NCI-H2107 treated with DMSO at 0.1 percent for 48 hours (cell line): ENCODE data around the gene TRIM22.
"Not testable (repeated sequence)": the region's sequence is repeated elsewhere in the genome, so short reads cannot be mapped to it uniquely, and the experiment has no call there.

Experiments
- DNase-seq: peaks from one replicate; lab custom pipeline; 2025; ENCODE audit not compliant: unreplicated experiment; lab: John Stamatoyannopoulos, UW

TRIM22 gene

GRCh38 chr11:5690736-5691135, 1.1 kb downstream of the TRIM22 start:
- DNase-seq: no peak

- DNase-seq: not testable (repeated sequence)
These were observed 1.8 kb downstream of the TRIM22 start for GRCh38 chr11:5691238-5691963.

DNA sequence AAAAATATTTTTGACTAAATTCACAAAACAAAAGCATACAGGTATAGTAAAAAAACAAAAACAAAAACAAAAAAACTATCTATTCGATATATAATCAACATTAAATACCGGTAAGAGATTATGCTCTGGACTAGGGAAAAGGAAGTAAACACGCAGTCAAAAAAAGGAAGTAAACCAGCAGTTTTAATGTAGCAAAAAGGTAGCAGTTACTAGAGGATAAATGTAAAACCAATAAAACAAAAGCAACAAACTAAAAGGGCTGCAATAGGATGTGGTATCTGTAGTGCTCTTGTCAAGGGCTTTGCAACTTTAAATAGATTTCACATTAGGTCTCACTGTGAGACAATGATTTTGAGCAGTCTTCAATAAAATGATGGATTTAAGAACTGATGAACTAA, 2.4 kb downstream of the TRIM22 start:
- DNase-seq: no peak

- DNase-seq: no peak
These were observed 5.1 kb downstream of the TRIM22 start for GRCh38 chr11:5694642-5695041.

DNA sequence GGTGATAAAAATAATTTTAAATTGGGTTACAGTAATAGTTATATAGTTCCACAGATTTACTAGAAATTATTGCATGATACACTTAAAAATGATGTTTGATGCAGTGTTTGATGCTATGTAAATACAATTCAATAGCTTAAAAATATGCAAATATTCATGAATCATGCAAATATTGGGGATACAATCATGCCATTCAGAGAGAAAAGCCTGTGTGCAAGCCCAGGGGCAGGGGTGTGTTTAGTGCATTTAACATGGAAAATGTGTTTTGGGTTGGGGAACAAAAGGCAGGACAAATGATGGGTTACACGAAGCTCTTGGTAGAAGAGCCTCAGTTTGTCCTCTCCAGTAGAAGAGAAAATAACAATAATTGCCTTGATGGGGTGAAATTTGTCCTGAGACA, 6.0 kb downstream of the TRIM22 start:
- no peak for DNase-seq

- DNase-seq: no peak
These were observed 6.6 kb downstream of the TRIM22 start for GRCh38 chr11:5696210-5696609.

DNA sequence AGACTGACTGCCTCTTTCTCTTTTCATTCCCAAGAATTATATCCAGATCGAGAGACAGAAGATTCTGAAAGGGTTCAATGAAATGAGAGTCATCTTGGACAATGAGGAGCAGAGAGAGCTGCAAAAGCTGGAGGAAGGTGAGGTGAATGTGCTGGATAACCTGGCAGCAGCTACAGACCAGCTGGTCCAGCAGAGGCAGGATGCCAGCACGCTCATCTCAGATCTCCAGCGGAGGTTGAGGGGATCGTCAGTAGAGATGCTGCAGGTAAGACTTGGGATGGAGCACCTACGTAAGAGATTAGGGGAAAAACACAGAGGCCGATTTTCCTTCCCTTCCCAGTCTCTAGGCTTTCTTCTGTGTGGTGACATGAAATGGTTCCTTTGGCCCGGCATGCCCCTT, 8.7 kb downstream of the TRIM22 start:
- no peak for DNase-seq

DNA sequence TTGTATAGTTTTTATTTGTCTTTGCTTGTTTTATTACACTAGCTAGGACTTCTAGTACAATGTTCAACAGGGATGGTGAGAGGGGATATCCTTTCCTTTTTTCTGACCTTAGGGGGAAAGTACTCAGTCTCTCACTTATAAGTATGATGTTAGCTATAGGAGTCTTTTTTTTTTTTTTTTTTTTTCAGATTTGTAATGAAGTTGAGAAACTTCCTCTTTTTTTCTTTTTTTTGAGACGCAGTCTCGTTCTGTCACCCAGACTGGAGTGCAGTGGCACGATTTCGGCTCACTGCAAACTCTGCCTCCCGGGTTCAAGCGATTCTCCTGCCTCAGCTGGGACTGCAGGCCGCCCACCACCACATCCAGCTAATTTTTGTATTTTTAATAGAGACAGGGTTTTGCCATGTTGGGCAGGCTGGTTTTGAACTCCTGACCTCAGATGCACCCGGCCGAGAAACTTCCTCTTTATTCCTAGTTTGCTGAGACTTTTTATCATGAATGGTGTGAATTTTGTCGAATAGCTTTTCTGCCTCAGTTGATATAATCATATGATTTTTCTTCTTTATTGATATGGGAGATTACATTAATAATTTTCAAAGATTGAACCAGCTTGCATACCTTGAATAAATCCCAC, 10.9 kb downstream of the TRIM22 start:
- DNase-seq: no peak

DNA sequence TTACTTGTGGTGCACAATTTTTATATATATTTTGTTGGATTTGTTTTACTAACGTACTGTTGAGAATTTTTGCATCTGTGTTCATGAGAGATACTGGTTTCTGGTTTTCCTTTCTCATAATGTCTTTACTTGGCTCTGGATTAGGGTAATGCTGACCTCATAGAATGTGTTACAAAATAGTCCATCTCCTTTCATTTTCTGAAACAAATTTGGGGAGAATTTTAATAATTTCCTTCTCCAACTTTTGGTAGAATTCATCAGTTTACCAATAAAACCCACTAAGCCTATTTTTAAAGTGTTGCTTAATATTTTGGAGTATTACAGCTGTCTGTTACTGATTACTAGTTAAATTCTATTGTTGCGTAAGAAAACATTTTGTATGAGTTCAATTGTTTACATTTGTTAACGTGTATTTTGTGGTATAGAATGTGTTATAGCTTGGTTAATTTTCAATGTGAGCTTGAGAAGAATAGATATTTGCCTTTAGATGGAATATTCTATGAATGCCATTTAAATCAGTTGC, 11.5 kb downstream of the TRIM22 start:
- DNase-seq: no peak

DNA sequence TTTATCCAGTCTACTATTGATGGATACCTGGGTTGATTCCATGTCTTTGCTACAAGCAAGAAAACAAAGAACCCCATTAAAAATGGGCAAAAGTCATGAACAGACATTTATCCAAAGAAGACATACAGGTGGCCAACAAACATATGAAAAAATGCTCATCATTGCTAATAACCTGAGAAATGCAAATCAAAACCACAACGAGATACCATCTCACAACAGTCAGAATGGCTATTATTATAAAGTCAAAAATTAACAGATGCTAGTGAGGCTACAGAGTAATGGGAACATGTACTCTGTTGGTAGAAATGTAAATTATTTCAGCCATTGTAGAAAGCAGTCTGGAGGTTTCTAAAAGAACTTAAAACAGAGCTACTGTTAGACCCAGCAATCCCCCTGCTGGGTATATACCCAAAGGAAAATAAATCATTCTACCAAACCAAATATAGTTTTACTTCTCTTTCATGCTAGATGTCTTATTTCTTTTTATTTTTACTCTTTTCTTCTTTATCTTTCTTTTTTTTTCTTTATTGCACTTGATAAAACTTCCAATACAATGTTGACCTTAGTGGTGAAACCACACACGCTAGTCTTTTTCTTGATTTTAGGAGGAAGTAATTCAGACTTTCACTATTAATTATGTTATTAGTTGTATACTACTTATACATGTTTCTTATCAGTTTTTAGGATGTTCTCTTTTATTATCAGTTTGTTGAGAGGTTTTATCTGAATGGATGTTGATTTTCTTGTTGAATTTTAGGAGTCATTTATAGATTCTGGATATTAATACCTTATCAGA, 14.3 kb downstream of the TRIM22 start:
- no peak for DNase-seq

DNA sequence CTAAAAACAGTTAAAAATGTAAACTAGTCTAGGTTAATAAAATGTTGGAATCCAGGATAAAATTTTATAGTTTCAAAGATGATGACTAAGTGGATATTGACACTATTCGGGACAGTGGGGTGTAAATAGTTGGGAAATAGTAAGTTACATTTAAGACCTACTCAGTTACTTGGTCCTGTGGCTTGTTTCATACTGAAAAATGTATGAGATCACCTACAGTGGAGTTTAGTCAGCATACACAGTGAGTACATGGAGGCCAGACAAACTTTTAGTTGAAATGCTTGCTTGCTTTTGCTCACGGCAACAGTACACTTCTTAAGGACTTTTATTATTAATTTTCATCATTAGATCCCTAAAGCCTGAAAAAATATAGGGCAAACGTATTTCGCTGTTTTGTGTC, 16.1 kb downstream of the TRIM22 start:
- no peak for DNase-seq

DNA sequence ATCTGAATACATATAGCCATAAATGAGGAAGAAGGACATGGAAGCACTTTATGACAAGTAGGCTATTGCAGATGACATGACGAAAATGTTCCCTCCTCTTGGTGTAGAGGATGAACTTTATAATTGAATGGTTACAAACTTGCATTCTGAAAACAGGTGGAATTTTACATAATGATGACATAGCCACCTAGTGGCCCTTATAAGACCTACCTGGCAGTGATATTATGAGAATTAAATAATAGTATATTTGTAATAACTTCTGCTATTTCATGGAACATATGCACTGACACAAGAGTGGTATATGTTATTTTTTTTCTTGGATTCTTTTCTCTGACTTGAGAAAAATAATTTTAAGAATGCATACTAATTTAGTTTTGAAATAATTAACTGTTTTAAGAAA, 22.9 kb downstream of the TRIM22 start:
- no peak for DNase-seq

GRCh38 chr11:5713695-5714094, 24.1 kb downstream of the TRIM22 start:
- DNase-seq: no peak

DNA sequence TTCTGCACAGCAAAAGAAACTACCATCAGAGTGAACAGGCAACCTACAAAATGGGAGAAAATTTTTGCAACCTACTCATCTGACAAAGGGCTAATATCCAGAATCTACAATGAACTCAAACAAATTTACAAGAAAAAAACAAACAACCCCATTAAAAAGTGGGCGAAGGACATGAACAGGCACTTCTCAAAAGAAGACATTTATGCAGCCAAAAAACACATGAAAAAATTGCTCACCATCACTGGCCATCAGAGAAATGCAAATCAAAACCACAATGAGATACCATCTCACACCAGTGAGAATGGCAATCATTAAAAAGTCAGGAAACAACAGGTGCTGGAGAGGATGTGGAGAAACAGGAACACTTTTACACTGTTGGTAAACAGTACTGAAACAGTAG, 26.9 kb downstream of the TRIM22 start:
- not testable (repeated sequence) for DNase-seq

DNA sequence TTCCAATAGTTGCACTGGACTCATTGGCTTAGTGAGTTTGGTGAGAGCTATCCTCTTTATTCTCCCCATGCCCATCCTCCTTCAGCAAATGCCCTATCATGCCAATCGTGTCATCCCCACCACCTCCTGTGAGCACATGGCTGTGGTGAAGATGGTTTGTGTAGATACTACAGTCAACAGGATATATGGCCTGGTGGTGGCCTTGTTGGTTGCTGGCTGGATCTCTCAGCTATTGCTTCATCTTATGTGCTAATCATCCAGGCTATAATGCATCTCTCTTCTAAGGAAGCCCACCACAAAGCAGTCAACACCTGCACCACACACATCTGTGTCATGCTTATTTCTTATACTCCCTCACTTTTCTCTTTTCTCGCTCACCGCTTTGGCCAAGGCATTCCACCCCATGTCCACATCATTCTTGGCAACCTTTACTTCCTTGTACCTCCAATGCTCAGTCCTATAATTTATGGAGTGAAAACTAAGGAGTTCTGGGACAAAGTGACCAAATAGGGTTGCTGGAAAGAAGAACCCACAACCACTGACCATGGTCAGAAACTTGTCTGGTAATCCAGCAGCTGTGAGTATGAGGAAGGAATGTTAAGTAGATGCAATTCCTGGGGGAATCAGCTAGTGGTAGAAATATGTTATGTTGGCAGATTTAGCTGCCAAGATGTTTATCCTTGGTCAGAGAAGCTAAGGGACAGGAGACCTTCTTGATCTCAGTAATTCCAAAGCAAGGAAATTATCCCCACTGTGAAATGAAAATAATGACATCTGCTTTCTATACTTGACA, 30.3 kb downstream of the TRIM22 start:
- DNase-seq: no peak

- DNase-seq: no peak
These were observed 33.0 kb downstream of the TRIM22 start for GRCh38 chr11:5722622-5723021.

- DNase-seq: no peak
These were observed 36.8 kb downstream of the TRIM22 start for GRCh38 chr11:5726351-5726750.

DNA sequence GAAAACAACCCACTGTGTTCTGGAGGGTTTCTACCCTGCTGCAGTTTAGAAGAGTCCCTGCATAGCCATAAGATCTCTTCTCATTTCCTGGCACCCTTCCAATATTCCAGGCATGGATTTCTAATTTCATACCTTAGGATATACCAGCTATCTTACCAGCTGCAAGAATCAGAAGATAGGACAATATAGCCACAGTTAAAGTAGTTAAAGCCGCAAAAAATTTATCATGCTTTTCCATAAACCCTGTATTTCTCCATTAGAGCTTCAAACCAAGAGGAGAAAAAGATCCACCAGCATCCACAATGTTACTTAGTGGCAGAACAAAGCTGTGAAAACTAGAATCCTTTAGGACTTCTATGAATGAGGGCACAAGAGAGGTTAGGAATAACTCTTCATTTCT, 38.1 kb downstream of the TRIM22 start:
- no peak for DNase-seq

- DNase-seq: no peak
These were observed 46.8 kb downstream of the TRIM22 start, which contains the start of gene OR56B1 for GRCh38 chr11:5736396-5736795. TSS of gene OR56B1 (plus strand) at chr11:5736448. CDS start at chr11:5736517, 69 bp downstream.

- DNase-seq: no peak
These were observed 47.5 kb downstream of the TRIM22 start for GRCh38 chr11:5737091-5737490.
